Activated T-cell treated with anti-CD3 and anti-CD28 coated beads for 4 hours (primary cell): ENCODE results near the gene CLTCL1.

Experiments
- DNase-seq: peaks from one replicate; pipeline ENCODE4 v3.0.0-alpha.2; 2020

The CLTCL1 gene

DNA sequence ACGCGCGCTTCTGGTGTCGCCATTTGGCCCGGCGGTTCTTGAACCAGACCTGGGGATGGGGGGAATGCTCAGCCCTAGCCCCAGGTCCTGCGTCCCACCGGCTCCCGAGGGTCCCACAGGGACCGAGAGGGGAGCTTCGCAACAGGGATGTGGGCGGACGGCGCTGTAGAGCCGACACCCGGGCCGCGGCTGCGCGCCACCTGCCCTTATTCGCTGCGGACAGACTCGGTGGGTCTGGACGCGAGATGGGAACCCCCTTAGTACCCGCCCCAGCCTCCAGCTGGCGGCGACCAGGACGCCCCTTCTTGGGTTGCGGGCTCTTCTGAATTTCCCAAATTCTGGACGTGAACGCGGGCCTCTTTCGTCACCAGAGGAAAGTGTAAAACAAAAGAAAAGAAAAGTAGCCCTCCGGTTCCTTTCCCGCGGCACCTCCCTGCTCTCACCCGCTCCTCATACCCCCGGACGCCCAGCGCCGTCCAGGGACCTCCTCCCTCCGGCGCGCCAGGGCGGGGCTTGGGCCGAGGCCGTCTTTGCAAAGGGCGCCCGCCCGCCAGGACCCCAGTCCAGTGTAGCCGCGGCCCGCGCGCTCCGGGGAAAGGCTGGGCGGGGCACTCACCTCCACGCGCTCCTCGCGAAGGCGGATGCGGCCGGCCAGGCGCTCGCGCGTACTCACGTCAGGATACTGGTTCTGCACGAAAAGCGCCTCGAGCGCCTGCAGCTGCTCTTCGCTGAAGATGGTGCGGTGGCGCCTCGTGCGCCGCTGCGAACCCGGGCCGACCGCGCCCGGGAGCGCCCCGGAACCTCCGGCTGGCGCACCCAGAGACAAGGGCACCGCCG is 142.3 kb downstream of the CLTCL1 start:
- DNase-seq: no peak

- DNase-seq: no peak
Measured at GRCh38 chr22:19148417-19149046, 143.0 kb downstream of the CLTCL1 start.

- no peak for DNase-seq
Measured at GRCh38 chr22:19147195-19147780, 144.2 kb downstream of the CLTCL1 start.

DNA sequence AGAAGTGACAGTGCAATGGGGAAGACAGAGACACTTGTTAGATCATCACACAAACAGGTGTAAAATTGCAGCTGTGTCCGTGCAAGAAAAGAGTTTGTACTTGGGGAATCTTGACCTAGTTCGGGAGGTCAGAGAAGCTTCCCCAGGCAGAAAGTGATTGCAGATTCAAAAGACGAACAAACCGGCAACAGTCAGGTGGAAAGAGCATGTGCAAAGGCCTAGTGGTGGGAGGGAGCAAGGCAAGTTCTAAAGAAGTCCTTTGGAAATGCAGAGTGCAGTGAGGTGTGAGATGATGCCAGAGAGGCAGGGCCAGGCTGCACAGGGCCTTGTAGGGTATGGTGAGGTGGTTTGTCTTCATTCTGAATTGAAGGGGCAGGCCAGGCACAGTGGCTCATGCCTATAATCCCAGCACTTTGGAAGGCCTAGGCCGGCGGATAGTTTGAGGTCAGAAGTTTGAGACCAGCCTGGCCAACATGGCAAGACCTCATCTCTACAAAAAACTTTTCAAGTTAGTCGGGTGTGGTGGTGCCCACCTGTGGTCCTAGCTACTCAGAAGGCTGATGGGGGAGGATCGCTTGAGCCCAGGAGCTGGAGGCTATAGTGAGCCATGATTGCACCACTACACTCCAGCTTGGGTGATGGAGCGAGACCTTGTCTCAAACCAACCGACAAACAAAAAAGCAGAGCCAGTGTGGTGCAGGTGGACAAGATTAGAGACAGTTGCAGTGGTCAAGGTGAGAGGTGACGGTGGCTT is 145.1 kb downstream of the CLTCL1 start:
- no peak for DNase-seq

GRCh38 chr22:19143967-19144400 is 147.5 kb downstream of the CLTCL1 start:
- DNase-seq: no peak

- no peak for DNase-seq
Measured at GRCh38 chr22:19143212-19143611, 148.3 kb downstream of the CLTCL1 start.

DNA sequence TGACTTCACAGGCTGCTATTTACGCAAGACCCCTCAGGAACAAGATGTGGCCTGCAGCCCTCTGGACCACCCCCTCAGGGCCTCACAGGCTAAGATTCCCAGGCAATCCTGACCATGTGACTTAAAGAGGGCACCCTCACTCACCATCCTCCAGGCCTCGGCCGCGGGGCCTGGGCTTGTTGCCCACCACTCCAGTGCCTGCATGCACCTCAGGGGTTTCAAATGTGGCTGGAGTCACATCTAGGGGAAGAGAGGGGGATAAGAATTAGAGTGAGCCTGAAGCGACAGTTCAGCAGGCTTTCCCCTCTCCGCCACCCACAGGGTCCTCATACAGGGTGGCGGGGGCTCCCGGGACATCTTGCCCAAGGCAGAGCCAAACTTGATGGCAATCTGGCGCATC is 149.1 kb downstream of the CLTCL1 start:
- no peak for DNase-seq

DNA sequence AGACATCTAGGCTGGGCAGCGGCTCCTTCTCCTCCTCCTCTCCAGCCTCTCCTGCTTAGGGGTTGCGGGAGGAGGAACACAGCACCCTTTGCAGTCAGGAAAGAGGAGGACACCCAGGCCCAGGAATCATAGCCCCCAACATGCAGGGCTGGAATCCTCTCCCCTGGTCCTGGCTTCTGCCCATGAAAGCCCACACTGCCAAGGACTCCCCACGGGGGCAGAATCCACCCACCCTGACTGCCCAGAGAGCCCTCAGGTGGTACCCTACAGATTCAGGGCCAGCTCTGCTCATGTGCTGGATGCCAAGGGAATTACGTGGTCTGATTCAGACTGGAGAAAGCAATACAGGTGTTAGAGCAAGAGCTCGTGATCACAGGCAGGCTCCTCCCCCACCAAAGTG is 151.5 kb downstream of the CLTCL1 start:
- DNase-seq: no peak

DNA sequence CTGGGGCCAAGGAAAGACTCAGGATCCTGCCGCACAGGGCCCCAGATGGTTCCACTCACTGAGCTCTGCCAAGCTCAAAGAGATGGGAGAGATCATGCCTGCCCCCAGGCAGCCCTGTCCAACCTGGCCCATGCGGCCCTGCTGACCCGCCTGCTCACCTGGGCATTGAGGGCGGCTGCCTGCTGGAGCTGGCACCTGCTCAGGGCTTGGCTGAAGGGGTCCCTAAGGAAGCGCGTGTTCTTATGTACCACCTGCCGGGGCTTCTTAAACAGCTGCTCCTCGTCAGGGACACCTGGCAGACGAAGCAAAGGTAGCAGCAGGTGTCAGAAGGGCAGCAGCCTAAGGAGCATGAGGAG is 152.5 kb downstream of the CLTCL1 start:
- DNase-seq: no peak

- no peak for DNase-seq
Measured at GRCh38 chr22:19138217-19139000, 153.1 kb downstream of the CLTCL1 start.

DNA sequence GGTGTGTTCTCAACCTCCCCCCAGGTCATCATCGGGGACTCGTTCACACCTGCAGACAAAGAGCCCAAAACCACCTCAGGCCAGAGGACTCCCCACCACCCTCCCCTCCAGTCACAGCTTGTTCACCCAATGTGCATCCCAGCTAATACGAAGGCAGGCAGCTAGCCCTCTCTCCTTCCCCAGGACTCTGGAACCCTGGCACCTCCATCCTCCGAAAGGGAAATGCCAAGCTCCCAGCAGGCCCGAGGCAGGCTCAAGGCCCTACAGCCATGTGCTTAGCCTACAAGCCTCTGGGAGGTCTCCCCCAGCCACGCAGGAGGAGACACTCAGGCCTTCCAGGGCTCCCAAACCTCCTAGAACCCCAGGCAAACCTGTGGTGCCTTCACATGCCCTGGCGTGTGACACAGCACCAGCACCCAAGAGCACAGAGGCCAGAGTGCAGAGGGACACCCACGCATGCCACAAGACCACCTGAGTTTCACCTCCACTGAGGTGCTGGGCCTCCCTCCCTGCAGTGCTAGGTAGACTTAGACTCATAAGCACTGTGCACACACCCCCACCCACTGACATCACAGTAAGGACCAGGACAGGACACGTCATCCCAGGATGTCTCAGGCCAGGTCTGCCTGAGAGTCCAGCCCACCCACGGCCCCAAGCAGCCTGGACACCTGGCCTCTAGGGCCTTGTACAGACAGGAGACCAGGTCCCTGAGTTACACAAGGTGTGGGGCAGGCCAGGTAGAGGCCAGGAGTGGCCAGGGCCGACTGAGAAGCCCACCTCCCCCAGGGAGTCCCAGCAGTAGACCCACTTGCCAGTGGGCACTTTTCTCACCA is 153.9 kb downstream of the CLTCL1 start:
- no peak for DNase-seq

- no peak for DNase-seq
Measured at GRCh38 chr22:19136915-19137314, 154.6 kb downstream of the CLTCL1 start.

GRCh38 chr22:19134874-19135273 is 156.6 kb downstream of the CLTCL1 start:
- DNase-seq: no peak

- DNase-seq: no peak
Measured at GRCh38 chr22:19134176-19134831, 157.2 kb downstream of the CLTCL1 start.

DNA sequence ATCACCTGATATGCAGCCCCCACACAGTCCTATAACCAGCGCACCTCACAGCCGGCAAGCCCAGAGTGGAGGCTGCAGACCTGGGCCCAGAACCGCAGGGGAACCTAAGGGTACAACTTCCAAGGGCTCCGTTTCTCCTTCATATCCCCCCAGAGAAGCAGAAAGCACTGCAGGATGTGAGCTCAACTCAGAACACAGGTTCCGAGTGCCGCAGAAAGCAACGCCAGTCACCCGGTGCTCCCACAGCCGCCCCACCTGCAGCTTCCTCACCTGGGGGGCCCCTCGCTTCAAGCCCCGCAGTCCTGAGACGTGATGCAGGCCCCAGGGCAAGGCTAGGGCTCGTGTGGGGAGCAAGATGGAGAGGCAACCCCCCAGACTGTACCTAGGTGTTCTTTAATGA is 158.0 kb downstream of the CLTCL1 start:
- DNase-seq: no peak

- DNase-seq: no peak
Measured at GRCh38 chr22:19132693-19133400, 158.7 kb downstream of the CLTCL1 start.

GRCh38 chr22:19132153-19132552 is 159.4 kb downstream of the CLTCL1 start:
- no peak for DNase-seq

DNA sequence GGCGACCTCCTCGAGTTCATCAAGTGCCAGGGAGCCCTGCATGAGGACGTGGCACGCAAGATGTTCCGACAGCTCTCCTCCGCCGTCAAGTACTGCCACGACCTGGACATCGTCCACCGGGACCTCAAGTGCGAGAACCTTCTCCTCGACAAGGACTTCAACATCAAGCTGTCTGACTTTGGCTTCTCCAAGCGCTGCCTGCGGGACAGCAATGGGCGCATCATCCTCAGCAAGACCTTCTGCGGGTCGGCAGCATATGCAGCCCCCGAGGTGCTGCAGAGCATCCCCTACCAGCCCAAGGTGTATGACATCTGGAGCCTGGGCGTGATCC is 159.9 kb downstream of the CLTCL1 start:
- no peak for DNase-seq

DNA sequence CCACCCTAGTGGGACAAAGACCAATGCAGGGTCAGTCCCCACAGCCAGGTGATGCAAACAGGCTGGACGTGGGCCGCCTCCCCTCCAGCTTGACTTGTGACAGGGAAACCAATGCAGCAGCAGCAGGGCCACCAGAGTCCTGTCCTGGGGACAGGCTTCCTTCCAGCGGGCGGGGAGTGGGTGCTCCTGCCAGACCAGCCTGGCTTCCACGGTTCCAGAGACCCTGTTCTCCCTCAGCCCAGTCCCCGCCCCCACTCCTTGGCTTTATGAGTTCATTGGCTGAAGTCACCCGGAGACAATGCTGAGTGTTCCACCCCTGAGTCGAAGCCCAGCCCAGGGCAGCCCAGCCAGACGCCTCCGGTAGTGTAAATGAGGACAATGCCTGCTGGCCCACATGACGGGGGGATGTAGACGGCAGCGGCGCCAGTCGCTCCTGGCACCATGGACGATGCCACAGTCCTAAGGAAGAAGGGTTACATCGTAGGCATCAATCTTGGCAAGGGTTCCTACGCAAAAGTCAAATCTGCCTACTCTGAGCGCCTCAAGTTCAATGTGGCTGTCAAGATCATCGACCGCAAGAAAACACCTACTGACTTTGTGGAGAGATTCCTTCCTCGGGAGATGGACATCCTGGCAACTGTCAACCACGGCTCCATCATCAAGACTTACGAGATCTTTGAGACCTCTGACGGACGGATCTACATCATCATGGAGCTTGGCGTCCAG is 160.4 kb downstream of the CLTCL1 start, which contains the start of gene TSSK2:
TSSK2 (plus strand) TSS at position 350 of the 726 bp plus-strand sequence; CDS start at position 442, 92 bp downstream.
- DNase-seq: no peak

DNA sequence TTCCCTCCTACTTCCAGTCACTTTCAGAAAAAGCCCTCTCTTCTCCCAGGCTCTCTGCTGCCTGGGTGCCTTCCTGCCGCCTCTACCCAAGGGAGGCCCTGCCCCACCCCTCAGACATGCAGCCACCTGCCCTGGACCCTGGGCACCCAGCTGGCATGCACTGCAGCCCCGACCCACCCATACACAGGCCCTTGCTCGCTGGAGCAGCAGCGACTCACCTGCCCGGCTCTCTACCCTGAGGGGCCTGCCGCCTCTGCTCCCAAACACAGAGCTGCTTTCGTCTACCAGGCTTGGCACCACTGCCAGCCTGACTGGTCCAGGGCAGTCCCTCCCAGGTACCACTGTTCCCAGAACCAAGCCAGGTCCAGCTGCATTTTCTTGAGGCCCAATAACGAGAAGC is 161.6 kb downstream of the CLTCL1 start:
- DNase-seq: no peak
